ENCODE measurements around the gene BMP3.

BMP3 gene

GRCh38 chr4:81060587-81061343, 30.3 kb downstream of the BMP3 start:
- no peak for TF ChIP-seq SPI1 (IDR thresholded peaks at IDR 0.05; ENCODE audit: borderline replicate concordance, low read depth)
- no peaks in the 10 kb centered on the region for H3K27me3 ChIP-seq (ENCODE audit: insufficient read depth, poor library complexity, severe bottlenecking)
- H3K27ac ChIP-seq (replicated peaks), result no peak overlapping the region
- DNase-seq (ENCODE audit: low read depth in 1 of 2, low spot score in 1 of 2), result no peak
- no peak overlapping the region for H3K4me3 ChIP-seq (replicated peaks; ENCODE audit: insufficient read depth, low read length)

GRCh38 chr4:81061344-81061730, 30.8 kb downstream of the BMP3 start:
- DNase-seq (ENCODE audit: low read depth in 1 of 2, low spot score in 1 of 2), result no peak
- no peaks in the 10 kb centered on the region for H3K27me3 ChIP-seq (ENCODE audit: insufficient read depth, poor library complexity, severe bottlenecking)
- no peak overlapping the region for H3K27ac ChIP-seq (replicated peaks)
- H3K4me3 ChIP-seq (replicated peaks; ENCODE audit: insufficient read depth, low read length), result no peak overlapping the region
- no peak for TF ChIP-seq REST (IDR thresholded peaks at IDR 0.05; ENCODE audit: insufficient replicate concordance, low read depth)
- TF ChIP-seq GABPA (IDR thresholded peaks at IDR 0.05; ENCODE audit: low read depth), result no peak
- TF ChIP-seq CTCF (IDR thresholded peaks at IDR 0.05; ENCODE audit: insufficient read depth, low read length), result no peak
- TF ChIP-seq POLR2AphosphoS5 (IDR thresholded peaks at IDR 0.05; ENCODE audit: low read depth), result no peak
- TF ChIP-seq SPI1 (IDR thresholded peaks at IDR 0.05; ENCODE audit: borderline replicate concordance, low read depth), result no peak

- no peak for DNase-seq (ENCODE audit: low read depth in 1 of 2, low spot score in 1 of 2)
- H3K4me3 ChIP-seq (replicated peaks; ENCODE audit: insufficient read depth, low read length), result no peak overlapping the region
- no peak overlapping the region for H3K27ac ChIP-seq (replicated peaks)
- no peaks in the 10 kb centered on the region for H3K27me3 ChIP-seq (ENCODE audit: insufficient read depth, poor library complexity, severe bottlenecking)
- TF ChIP-seq POLR2AphosphoS5 (IDR thresholded peaks at IDR 0.05; ENCODE audit: low read depth) (no peak), SPI1 (IDR thresholded peaks at IDR 0.05; ENCODE audit: borderline replicate concordance, low read depth) (no peak), CTCF (IDR thresholded peaks at IDR 0.05; ENCODE audit: insufficient read depth, low read length) (no peak), GABPA (IDR thresholded peaks at IDR 0.05; ENCODE audit: low read depth) (no peak), REST (IDR thresholded peaks at IDR 0.05; ENCODE audit: insufficient replicate concordance, low read depth) (no peak)
Measured at GRCh38 chr4:81062001-81062400, 31.5 kb downstream of the BMP3 start.

GRCh38 chr4:81065446-81065845, 34.9 kb downstream of the BMP3 start:
- no peak for DNase-seq (ENCODE audit: low read depth in 1 of 2, low spot score in 1 of 2)
- Histone ChIP-seq H3K27me3 (ENCODE audit: insufficient read depth, poor library complexity, severe bottlenecking) (no peaks in the 10 kb centered on the region), H3K27ac (replicated peaks) (no peak overlapping the region), H3K4me3 (replicated peaks; ENCODE audit: insufficient read depth, low read length) (no peak overlapping the region)
- TF ChIP-seq SPI1 (IDR thresholded peaks at IDR 0.05; ENCODE audit: borderline replicate concordance, low read depth) (no peak), REST (IDR thresholded peaks at IDR 0.05; ENCODE audit: insufficient replicate concordance, low read depth) (no peak), CTCF (IDR thresholded peaks at IDR 0.05; ENCODE audit: insufficient read depth, low read length) (no peak), POLR2AphosphoS5 (IDR thresholded peaks at IDR 0.05; ENCODE audit: low read depth) (no peak), GABPA (IDR thresholded peaks at IDR 0.05; ENCODE audit: low read depth) (no peak)

All from HL-60 (cell line).